Activated CD4-positive, alpha-beta memory T cell treated with anti-CD3 and anti-CD28 coated beads, Interleukin-2, amount 10 ng/mL, durations not matched to agents 7 days and 5 days (primary cell): ENCODE data around the gene RIMS3. TPM values are rescaled to one million over a fixed set of nuclear protein-coding genes. Genes with fewer than 3 reads are reported as not detected.
A peak's percentile ranks its signal among the peaks of the same experiment; 100 is the strongest.

Experiments used
- CTCF ChIA-PET: fragments of 350-600 bp; sonication (Branson Sonifier 250); formaldehyde crosslinking; loops from one replicate; lab custom pipeline; 2021; ENCODE audit warnings: antibody characterized with exemption, inconsistent platforms; lab: Charles Lee
- POLR2A ChIA-PET: fragments of 350-600 bp; sonication (Branson Sonifier 250); formaldehyde crosslinking; loops from one replicate; lab custom pipeline; 2021; ENCODE audit warnings: antibody characterized with exemption; lab: Charles Lee
- DNase-seq: peaks from one replicate; pipeline ENCODE4 v3.0.0-alpha.2; 2020
- H3K27ac Mint-ChIP-seq: one replicate; pipeline ENCODE4 v1.8.0; 2021; ENCODE audit warnings: mild to moderate bottlenecking, mixed read lengths
- H3K27me3 Mint-ChIP-seq: one replicate; pipeline ENCODE4 v1.8.0; 2021; ENCODE audit warnings: mixed read lengths
- H3K36me3 Mint-ChIP-seq: one replicate; pipeline ENCODE4 v1.8.0; 2021; ENCODE audit warnings: low read depth, mixed read lengths
- H3K4me1 Mint-ChIP-seq: one replicate; pipeline ENCODE4 v1.8.0; 2021; ENCODE audit warnings: mixed read lengths
- H3K4me3 Mint-ChIP-seq: one replicate; pipeline ENCODE4 v1.8.0; 2021; ENCODE audit warnings: mild to moderate bottlenecking, mixed read lengths
- H3K9me3 Mint-ChIP-seq: one replicate; pipeline ENCODE4 v1.8.0; 2021; ENCODE audit warnings: mixed read lengths
- total RNA-seq, 2 experiments: library from RNA; stranded (reverse); gene quantifications; one replicate each; pipeline ENCODE4 v1.2.3, GENCODE V29; 2021

The RIMS3 gene
- total RNA-seq, 2 experiments from 2014 or later, result 5.6 to 6.1 TPM

- peaks cover 42% of the 10 kb centered on the region for H3K4me1 Mint-ChIP-seq
Measured at GRCh38 chr1:40689737-40690136, 24.3 kb upstream of the RIMS3 start.

GRCh38 chr1:40687661-40688060 lies 22.2 kb upstream of the RIMS3 start:
- POLR2A ChIA-PET, result no interaction called here
- Mint-ChIP-seq H3K27ac (no peak overlapping the region), H3K27me3 (no peaks in the 10 kb centered on the region), H3K9me3 (no peaks in the 10 kb centered on the region), H3K4me1 (peaks cover 22% of the 10 kb centered on the region), H3K4me3 (no peak overlapping the region), H3K36me3 (peaks cover 42% of the 10 kb centered on the region)
- CTCF ChIA-PET, result no interaction called here
- no peak for DNase-seq

More at GRCh38 chr1:40689737-40690136, 24.3 kb upstream of the RIMS3 start:
- Mint-ChIP-seq H3K36me3 (peaks cover 46% of the 10 kb centered on the region), H3K27ac (no peak overlapping the region), H3K27me3 (no peaks in the 10 kb centered on the region), H3K4me3 (no peak overlapping the region), H3K9me3 (no peaks in the 10 kb centered on the region)
- ChIA-PET POLR2A (interaction anchor here (3.1 to 6.8 kb wide), 3 partner anchors 12 to 26 kb away, joined by 17 to 134 read pairs (median 51); partner anchors contain the start of gene RIMS3), CTCF (interaction anchor here (0.9 to 2.9 kb wide), 3 partner anchors 20 to 262 kb away, joined by 3 to 11 read pairs (median 3); no protein-coding TSS in a partner anchor)
- no peak for DNase-seq

- CTCF ChIA-PET, result no interaction called here
- peaks cover 18% of the 10 kb centered on the region for H3K4me1 Mint-ChIP-seq
- POLR2A ChIA-PET, result no interaction called here
Measured at GRCh38 chr1:40687059-40687458, 21.6 kb upstream of the RIMS3 start.

GRCh38 chr1:40684669-40685068 lies 19.2 kb upstream of the RIMS3 start:
- H3K36me3 Mint-ChIP-seq, result peaks cover 30% of the 10 kb centered on the region
- no peak for DNase-seq
- H3K27ac Mint-ChIP-seq, result no peak overlapping the region
- no peak overlapping the region for H3K4me3 Mint-ChIP-seq
- H3K9me3 Mint-ChIP-seq, result no peaks in the 10 kb centered on the region
- CTCF ChIA-PET, result interaction anchor here (0.7 to 1.9 kb wide), 3 partner anchors 72 to 268 kb away, joined by 3 to 4 read pairs (median 3); no protein-coding TSS in a partner anchor
- H3K27me3 Mint-ChIP-seq, result no peaks in the 10 kb centered on the region
- POLR2A ChIA-PET, result interaction anchor here (1.4 to 1.8 kb wide), 2 partner anchors 9 to 29 kb away, joined by 3 to 5 read pairs; no protein-coding TSS in a partner anchor
- peaks cover 3% of the 10 kb centered on the region for H3K4me1 Mint-ChIP-seq

More at GRCh38 chr1:40687059-40687458, 21.6 kb upstream of the RIMS3 start:
- no peak overlapping the region for H3K4me3 Mint-ChIP-seq
- no peaks in the 10 kb centered on the region for H3K27me3 Mint-ChIP-seq
- H3K9me3 Mint-ChIP-seq, result no peaks in the 10 kb centered on the region
- peaks cover 37% of the 10 kb centered on the region for H3K36me3 Mint-ChIP-seq
- no peak for DNase-seq
- H3K27ac Mint-ChIP-seq, result no peak overlapping the region

DNA sequence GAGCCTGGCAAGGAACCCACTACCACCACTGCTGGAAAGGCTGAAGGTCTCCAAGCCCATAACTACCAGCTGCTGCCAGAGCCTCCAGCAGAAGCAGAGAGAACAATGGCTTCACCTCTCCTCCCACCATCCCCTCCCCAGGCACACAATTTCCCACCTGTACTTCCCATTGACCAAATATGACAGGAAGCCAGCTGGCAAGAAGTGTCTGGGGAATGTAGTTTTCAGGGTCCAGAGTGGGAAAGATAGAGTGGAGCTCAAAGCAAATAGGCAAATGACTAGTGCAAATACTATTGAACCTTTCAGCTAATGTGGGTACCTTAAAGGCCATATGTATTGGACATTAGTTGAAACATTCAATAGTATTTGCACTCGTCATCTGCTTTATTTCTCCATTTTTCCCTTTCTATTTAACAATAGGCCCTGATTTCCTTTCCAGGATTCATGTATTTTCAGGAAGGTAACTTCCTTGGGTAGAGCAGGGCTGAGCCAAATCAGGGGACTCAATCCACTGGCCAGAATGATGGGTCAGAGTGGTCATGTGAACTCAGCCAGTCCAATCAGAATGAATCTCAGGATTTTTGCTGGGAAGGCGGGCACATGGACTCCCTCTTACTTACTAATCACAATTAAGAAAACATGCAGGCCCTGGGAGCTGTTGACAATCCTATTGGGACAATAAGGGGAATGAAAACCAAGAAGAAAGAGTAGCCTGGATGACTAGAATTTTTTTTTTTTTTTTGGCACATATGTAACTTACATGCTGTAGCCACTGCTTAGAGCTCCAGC lies 13.9 kb upstream of the RIMS3 start:
- ChIA-PET CTCF (interaction anchor here (2.5 kb wide), 1 partner anchor 10 kb away, joined by 6 read pairs; no protein-coding TSS in a partner anchor), POLR2A (interaction anchor here (1.1 to 3.7 kb wide), 2 partner anchors 12 to 183 kb away, joined by 3 to 17 read pairs; partner anchors contain the start of genes CITED4 and NFYC)
- Mint-ChIP-seq H3K27ac (no peak overlapping the region), H3K4me3 (no peak overlapping the region), H3K27me3 (peaks cover 4% of the 10 kb centered on the region), H3K9me3 (no peaks in the 10 kb centered on the region), H3K4me1 (no peaks in the 10 kb centered on the region), H3K36me3 (no peaks in the 10 kb centered on the region)
- DNase-seq, result no peak

DNA sequence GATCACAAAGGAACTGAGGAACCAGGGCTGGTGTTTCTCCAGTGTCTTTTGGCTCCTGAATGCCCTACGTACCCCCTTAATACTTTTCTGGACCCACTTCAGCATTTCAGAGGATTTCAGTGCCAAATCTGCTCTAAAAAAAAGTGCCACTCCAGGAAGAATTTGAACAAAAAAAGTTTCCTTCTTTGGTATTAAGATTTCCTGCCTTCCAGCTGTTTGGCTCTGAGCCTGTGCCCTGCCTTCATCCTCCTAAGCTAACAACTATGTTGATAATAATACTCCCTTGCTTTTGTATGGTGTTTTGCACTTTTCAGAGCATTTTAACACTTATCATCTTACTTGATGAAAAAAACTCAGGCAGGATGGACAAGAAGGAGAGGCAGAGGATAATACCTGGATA lies 11.0 kb upstream of the RIMS3 start:
- H3K36me3 Mint-ChIP-seq, result no peaks in the 10 kb centered on the region
- H3K9me3 Mint-ChIP-seq, result no peaks in the 10 kb centered on the region
- no peaks in the 10 kb centered on the region for H3K4me1 Mint-ChIP-seq
- CTCF ChIA-PET, result no interaction called here
- no peak for DNase-seq
- no peak overlapping the region for H3K4me3 Mint-ChIP-seq
- POLR2A ChIA-PET, result interaction anchor here (3.7 kb wide), 1 partner anchor 15 kb away, joined by 17 read pairs; the partner anchor contains the start of gene NFYC
- no peak overlapping the region for H3K27ac Mint-ChIP-seq
- H3K27me3 Mint-ChIP-seq, result peaks cover 4% of the 10 kb centered on the region

DNA sequence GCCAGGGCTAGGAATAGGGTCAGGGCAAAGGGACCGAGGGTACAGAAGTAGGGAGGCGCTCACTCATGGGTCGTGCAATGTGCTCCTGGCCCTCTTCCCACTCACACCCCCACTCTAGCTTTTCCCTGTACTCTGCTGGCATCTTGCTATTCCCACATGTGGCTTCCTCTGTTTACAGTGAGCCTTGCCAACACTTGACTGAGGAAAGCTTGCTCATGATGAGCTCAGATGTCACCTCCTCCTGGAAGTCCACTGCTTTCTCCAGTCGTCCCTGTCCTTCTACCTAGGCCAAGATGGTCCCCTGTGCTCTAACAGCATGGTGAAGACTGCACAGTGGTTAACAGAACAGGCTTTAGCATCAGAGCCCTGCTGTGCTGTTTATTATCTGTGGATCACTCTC lies 8.0 kb upstream of the RIMS3 start:
- Mint-ChIP-seq H3K27ac (no peak overlapping the region), H3K4me3 (no peak overlapping the region), H3K27me3 (peaks cover 7% of the 10 kb centered on the region), H3K36me3 (no peaks in the 10 kb centered on the region), H3K9me3 (no peaks in the 10 kb centered on the region), H3K4me1 (peaks cover 7% of the 10 kb centered on the region)
- ChIA-PET POLR2A (interaction anchor here (0.6 to 1.4 kb wide), 2 partner anchors 18 to 125 kb away, joined by 3 to 7 read pairs; partner anchors contain the start of gene NFYC), CTCF (interaction anchor here (1.0 to 1.5 kb wide), 2 partner anchors 9 to 276 kb away, joined by 3 to 5 read pairs; no protein-coding TSS in a partner anchor)
- DNase-seq, result no peak

GRCh38 chr1:40668769-40669525 lies 3.5 kb upstream of the RIMS3 start:
- Mint-ChIP-seq H3K9me3 (no peaks in the 10 kb centered on the region), H3K36me3 (no peaks in the 10 kb centered on the region), H3K4me3 (no peak overlapping the region), H3K4me1 (peaks cover 23% of the 10 kb centered on the region), H3K27me3 (peaks cover 3% of the 10 kb centered on the region), H3K27ac (no peak overlapping the region)
- ChIA-PET CTCF (interaction anchor here (0.6 to 2.0 kb wide), 13 partner anchors 8 to 195 kb away, joined by 3 to 9 read pairs (median 4); partner anchors contain the start of gene NFYC), POLR2A (interaction anchor here (0.9 to 1.1 kb wide), 2 partner anchors 19 to 22 kb away, joined by 4 to 7 read pairs; partner anchors contain the start of gene NFYC)
- peak; percentile 86 for DNase-seq

DNA sequence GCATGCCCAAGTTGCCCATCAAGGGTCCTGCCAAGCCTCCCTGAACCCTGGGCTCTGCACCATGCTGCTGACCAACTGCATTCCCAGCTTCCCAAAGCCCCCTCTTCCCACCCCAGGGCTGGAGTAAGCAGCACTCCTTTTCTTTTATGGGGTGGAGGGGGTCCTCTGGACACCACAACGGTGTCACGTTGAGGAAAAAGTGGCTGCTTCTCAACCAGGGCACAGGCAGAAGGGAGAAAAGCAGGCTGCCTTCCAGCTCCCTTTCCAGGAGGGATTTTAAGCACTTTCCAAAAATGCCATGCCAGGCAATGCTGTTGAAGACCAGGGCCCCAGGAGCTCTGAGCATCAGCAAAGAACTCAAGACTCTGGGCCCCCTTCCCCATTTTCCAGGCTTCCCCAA lies 691 bp downstream of the RIMS3 start:
- POLR2A ChIA-PET, result interaction anchor here (1.4 to 6.2 kb wide), 2 partner anchors 27 to 315 kb away, joined by 3 to 51 read pairs; partner anchors contain the start of genes CTPS1 and NFYC
- H3K4me1 Mint-ChIP-seq, result peaks cover 34% of the 10 kb centered on the region
- CTCF ChIA-PET, result interaction anchor here (0.6 to 1.6 kb wide), 3 partner anchors 8 to 754 kb away, joined by 3 read pairs; no protein-coding TSS in a partner anchor
- no peak overlapping the region for H3K27ac Mint-ChIP-seq
- H3K36me3 Mint-ChIP-seq, result no peaks in the 10 kb centered on the region
- peak overlapping the region; percentile 66 for H3K4me3 Mint-ChIP-seq
- H3K9me3 Mint-ChIP-seq, result no peaks in the 10 kb centered on the region
- peaks cover 4% of the 10 kb centered on the region for H3K27me3 Mint-ChIP-seq
- no peak for DNase-seq

DNA sequence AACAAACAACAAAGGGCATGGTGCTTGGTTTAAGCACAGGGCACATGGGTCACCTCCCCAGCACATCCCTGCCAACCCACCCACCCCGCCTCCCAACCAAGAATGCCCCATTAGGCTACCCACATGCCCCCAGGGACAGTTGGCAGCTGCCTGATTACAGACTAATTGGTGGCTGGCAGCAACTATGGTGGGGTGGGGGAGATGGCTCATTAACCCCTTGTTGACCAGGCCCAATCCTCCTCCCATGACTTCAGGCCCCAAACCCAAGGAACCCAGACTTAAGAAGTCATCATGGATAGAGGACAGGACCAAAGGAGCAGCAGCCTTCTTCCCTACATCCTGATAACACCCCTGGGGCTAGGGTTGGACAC lies 1.3 kb downstream of the RIMS3 start:
- H3K36me3 Mint-ChIP-seq, result no peaks in the 10 kb centered on the region
- ChIA-PET POLR2A (interaction anchor here (6.2 kb wide), 1 partner anchor 28 kb away, joined by 51 read pairs; the partner anchor contains the start of gene NFYC), CTCF (no interaction called here)
- peaks cover 33% of the 10 kb centered on the region for H3K4me1 Mint-ChIP-seq
- H3K27me3 Mint-ChIP-seq, result peaks cover 2% of the 10 kb centered on the region
- H3K27ac Mint-ChIP-seq, result no peak overlapping the region
- DNase-seq, result no peak
- peak overlapping the region; percentile 66 for H3K4me3 Mint-ChIP-seq
- no peaks in the 10 kb centered on the region for H3K9me3 Mint-ChIP-seq

DNA sequence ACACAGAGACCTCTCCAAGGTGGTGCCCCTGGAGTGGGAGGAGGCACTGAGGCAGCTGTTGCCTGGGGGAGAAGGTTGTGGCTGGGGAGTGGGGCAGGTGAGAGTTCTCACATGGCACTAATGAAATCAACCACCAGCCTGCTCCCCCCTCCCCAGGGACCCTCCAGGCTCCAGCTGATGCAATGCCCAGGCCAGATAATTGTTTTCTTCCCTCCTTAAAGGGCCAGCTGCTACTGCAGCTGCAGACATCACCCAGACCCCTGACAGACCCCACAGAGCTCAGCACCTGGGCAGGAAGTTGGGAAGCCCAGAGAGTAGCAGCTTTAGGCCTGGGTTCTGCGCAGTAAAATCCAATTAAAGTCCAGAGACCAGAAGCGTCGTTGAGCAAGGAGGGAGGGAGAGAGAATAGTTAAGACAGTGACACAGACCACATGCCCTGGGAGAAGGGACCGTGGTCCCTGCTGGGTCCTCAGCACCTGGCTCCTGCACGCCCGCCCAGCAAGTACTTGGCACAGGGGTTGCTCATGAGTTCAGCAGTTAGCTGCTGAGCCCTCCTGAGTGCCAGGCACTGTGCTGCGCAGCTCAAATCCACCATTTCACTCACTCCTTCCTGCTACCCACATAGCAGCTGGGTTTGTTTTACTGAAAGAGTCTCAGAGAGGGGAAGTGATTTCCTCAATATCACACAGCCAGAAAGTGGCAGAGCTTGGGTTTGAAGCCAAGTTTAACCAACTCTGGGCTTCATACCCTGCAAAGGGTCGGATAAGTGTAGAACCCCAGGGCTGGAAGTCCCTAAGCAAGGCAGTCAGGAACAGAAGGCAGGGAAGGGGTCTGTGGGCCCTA lies 1.9 kb downstream of the RIMS3 start:
- POLR2A ChIA-PET, result interaction anchor here (1.2 to 6.2 kb wide), 2 partner anchors 29 to 56 kb away, joined by 3 to 51 read pairs; partner anchors contain the start of gene NFYC
- Mint-ChIP-seq H3K27ac (no peak overlapping the region), H3K4me1 (peaks cover 30% of the 10 kb centered on the region), H3K9me3 (no peaks in the 10 kb centered on the region), H3K27me3 (peaks cover 2% of the 10 kb centered on the region), H3K36me3 (no peaks in the 10 kb centered on the region), H3K4me3 (peak overlapping the region; percentile 24)
- CTCF ChIA-PET, result interaction anchor here (1.1 to 1.4 kb wide), 2 partner anchors 8 to 27 kb away, joined by 3 to 5 read pairs; no protein-coding TSS in a partner anchor
- no peak for DNase-seq
